Gastroesophageal sphincter (tissue), 4 donors: ENCODE data around the gene CROCC2. TPM values are rescaled to one million over a fixed set of nuclear protein-coding genes. Genes with fewer than 3 reads are reported as not detected.

ENCODE experiments used
- ATAC-seq: fragments of 150-250 bp; one replicate; pipeline ENCODE4 v1.9.1; 2016; ENCODE audit warnings: mild to moderate bottlenecking, moderate library complexity
- H3K27ac ChIP-seq, 4 donors: fragments of 200-600 bp; sonication (generic) in 3 of 4; 1 replicate in 3 of 4; 2 replicates in 1 of 4; pipeline ENCODE4 v1.5.1; 2016 to 2019
- H3K27me3 ChIP-seq: fragments of 200-600 bp; sonication (generic); one replicate; pipeline ENCODE4 v1.5.1; 2019
- H3K36me3 ChIP-seq, 2 donors: fragments of 200-600 bp; sonication (generic); one replicate each; pipeline ENCODE4 v1.5.1; 2019; ENCODE audit warnings: control low read depth in 1 of 2
- H3K4me1 ChIP-seq, 3 donors: fragments of 200-600 bp; sonication (generic); 1 replicate in 2 of 3; 2 replicates in 1 of 3; pipeline ENCODE4 v1.5.1; 2016 to 2019; ENCODE audit warnings: control low read depth in 2 of 3
- H3K4me3 ChIP-seq, 2 donors: fragments of 200-600 bp; sonication (generic); one replicate each; pipeline ENCODE4 v1.5.1; 2019; ENCODE audit warnings: mild to moderate bottlenecking in 1 of 2, moderate library complexity in 1 of 2
- H3K9me3 ChIP-seq, 3 donors: fragments of 200-600 bp; sonication (generic); one replicate each; pipeline ENCODE4 v1.5.1; 2017 to 2019; ENCODE audit warnings: control low read depth in 2 of 3
- EP300 ChIP-seq: sonication (generic); formaldehyde crosslinking; IDR thresholded peaks from one replicate; pipeline ENCODE4 v1.6.1; 2017; ENCODE audit warnings: antibody characterized with exemption, mild to moderate bottlenecking
- POLR2A ChIP-seq, 2 donors: fragments of 450-650 bp; IDR thresholded peaks; one replicate each; pipeline ENCODE4 v1.6.1; 2017; ENCODE audit warnings: antibody characterized with exemption in 2 of 2, mild to moderate bottlenecking in 2 of 2, moderate library complexity in 1 of 2
- POLR2AphosphoS5 ChIP-seq: sonication (generic); formaldehyde crosslinking; IDR thresholded peaks from one replicate; pipeline ENCODE4 v1.6.1; 2017; ENCODE audit warnings: antibody characterized with exemption
- WGBS, 2 donors: methylation state at CpG; one replicate each; pipeline ENCODE4 v1.1.5; 2018; ENCODE audit warnings: low coverage in 1 of 2; 5-methylcytosine and 5-hydroxymethylcytosine counted together
- total RNA-seq, 4 donors: library from RNA; depleted of rRNA; stranded (reverse); fragments of >200 nt; gene quantifications; one replicate each; pipeline ENCODE4 v1.1.0, GENCODE V29; 2016
- TF ChIP-seq, protein P1 (sequence below), 4 experiments: fragments of 200-600 bp in 2 of 4; fragments of 450-650 bp in 2 of 4; sonication (generic) in 1 of 4; IDR thresholded peaks; one replicate each; pipeline ENCODE4 v1.5.1; 2017 to 2019; ENCODE audit warnings: antibody characterized with exemption in 4 of 4, mild to moderate bottlenecking in 2 of 4, moderate library complexity in 2 of 4

Gene CROCC2
- total RNA-seq, 4 donors from 2014 or later, result not detected

GRCh38 chr2:241000831-241001321 lies 94.7 kb downstream of the CROCC2 start:
- H3K9me3 ChIP-seq, result peaks cover 0 to 33% (median 0%) of the 10 kb centered on the region in 3 donors
- H3K4me3 ChIP-seq, result peak overlapping the region in 1 of 2 donors; percentile 4
- H3K27me3 ChIP-seq, result no peaks in the 10 kb centered on the region
- H3K27ac ChIP-seq, result no peak overlapping the region
- peaks cover 0 to 48% (median 10%) of the 10 kb centered on the region in 3 donors for H3K4me1 ChIP-seq
- 90 to 100% methylated on average over 1 to 7 of the region's 9 CpGs for WGBS, 2 donors
- H3K36me3 ChIP-seq, result peaks cover 0 to 27% of the 10 kb centered on the region in 2 donors
- TF ChIP-seq, protein P1, sequence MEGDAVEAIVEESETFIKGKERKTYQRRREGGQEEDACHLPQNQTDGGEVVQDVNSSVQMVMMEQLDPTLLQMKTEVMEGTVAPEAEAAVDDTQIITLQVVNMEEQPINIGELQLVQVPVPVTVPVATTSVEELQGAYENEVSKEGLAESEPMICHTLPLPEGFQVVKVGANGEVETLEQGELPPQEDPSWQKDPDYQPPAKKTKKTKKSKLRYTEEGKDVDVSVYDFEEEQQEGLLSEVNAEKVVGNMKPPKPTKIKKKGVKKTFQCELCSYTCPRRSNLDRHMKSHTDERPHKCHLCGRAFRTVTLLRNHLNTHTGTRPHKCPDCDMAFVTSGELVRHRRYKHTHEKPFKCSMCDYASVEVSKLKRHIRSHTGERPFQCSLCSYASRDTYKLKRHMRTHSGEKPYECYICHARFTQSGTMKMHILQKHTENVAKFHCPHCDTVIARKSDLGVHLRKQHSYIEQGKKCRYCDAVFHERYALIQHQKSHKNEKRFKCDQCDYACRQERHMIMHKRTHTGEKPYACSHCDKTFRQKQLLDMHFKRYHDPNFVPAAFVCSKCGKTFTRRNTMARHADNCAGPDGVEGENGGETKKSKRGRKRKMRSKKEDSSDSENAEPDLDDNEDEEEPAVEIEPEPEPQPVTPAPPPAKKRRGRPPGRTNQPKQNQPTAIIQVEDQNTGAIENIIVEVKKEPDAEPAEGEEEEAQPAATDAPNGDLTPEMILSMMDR (IDR thresholded peaks at IDR 0.05), result no peak
- TF ChIP-seq POLR2A (IDR thresholded peaks at IDR 0.05), result no peak
- TF ChIP-seq POLR2AphosphoS5, result no peak
- no peak for TF ChIP-seq EP300
- no peak for ATAC-seq

DNA sequence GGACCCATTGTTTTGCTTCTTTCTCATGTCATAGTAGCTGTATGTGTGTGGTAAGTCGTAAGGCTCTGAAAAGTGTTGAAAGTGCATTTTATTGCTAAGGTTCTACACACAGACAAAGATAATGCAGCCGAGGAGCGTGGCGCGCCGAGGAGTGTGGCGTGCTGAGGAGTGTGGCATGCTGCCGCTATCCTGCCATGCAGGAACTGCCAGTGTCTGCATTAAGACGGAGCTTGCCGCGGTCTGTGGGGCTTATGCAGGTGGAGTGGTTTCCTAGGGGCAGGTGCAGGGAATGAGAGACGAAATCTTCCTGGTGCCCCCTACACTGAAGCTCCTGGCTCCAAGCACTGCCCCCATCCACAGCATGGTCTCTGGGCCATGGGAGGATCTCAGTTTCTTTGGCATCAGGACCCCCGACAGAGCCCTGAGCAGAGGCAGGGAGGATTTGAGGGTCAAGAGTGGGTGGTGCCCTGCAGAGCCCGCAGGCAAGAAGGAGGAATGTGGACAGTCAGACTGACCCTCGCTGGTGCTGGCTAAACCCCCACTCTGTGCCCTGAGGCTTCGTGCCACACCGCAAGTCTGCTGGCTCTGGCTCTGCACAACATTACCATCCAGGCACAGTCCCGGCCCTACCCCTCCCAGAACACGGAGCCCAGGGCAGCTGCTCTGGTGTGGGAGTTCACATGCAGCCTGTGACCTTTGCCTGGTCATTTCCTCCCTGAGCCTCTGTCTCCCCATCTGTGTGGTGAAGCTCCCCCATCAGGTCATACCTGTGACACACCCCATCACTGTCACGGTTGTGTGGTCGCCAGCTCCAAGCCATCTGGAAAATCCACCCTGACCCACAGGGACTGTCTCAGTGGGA lies 95.5 kb downstream of the CROCC2 start:
- H3K9me3 ChIP-seq, result peaks cover 0 to 34% (median 0%) of the 10 kb centered on the region in 3 donors
- peaks cover 0 to 42% (median 10%) of the 10 kb centered on the region in 3 donors for H3K4me1 ChIP-seq
- peaks cover 0 to 27% of the 10 kb centered on the region in 2 donors for H3K36me3 ChIP-seq
- H3K27ac ChIP-seq, result no peak overlapping the region
- H3K27me3 ChIP-seq, result no peaks in the 10 kb centered on the region
- WGBS, 2 donors, result 96% methylated on average over 14 of the region's 21 CpGs; no CpG with 5 or more reads in 1 of the 2 donors
- no peak for ATAC-seq
- H3K4me3 ChIP-seq, result no peak overlapping the region
- TF ChIP-seq, protein P1 (IDR thresholded peaks at IDR 0.05), result no peak
- TF ChIP-seq EP300 (no peak), POLR2AphosphoS5 (no peak), POLR2A (IDR thresholded peaks at IDR 0.05) (no peak)

- H3K27ac ChIP-seq, result no peak overlapping the region
- H3K4me3 ChIP-seq, result no peak overlapping the region
- ATAC-seq, result no peak
- H3K4me1 ChIP-seq, result peaks cover 0 to 33% (median 7%) of the 10 kb centered on the region in 3 donors
- no peaks in the 10 kb centered on the region for H3K27me3 ChIP-seq
- WGBS, 2 donors, result 60% methylated on average over 3 of the region's 11 CpGs; no CpG with 5 or more reads in 1 of the 2 donors
- TF ChIP-seq, protein P1 (IDR thresholded peaks at IDR 0.05), result no peak
- peaks cover 0 to 34% (median 0%) of the 10 kb centered on the region in 3 donors for H3K9me3 ChIP-seq
- H3K36me3 ChIP-seq, result peaks cover 0 to 27% of the 10 kb centered on the region in 2 donors
Measured at GRCh38 chr2:241002275-241003046, 96.3 kb downstream of the CROCC2 start.

DNA sequence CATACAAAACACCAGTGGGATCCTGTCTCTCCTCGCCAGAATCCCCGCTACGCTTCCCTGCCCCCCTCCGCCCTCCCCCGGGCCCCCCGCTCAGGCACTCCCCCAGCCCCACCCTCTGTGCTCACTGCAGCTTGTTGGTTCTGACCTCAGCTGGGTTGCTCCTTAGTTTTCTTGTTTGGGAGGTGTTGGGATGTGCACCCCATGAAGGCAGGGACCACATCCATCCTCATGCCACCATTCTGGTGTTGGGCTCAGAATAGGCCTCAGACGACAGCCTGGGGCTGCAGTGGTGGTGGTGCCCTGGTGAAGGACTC lies 96.9 kb downstream of the CROCC2 start:
- peaks cover 0 to 34% (median 0%) of the 10 kb centered on the region in 3 donors for H3K9me3 ChIP-seq
- H3K27me3 ChIP-seq, result no peaks in the 10 kb centered on the region
- H3K4me1 ChIP-seq, result peaks cover 0 to 28% (median 4%) of the 10 kb centered on the region in 3 donors
- H3K36me3 ChIP-seq, result peaks cover 0 to 27% of the 10 kb centered on the region in 2 donors
- no peak overlapping the region for H3K27ac ChIP-seq
- ATAC-seq, result no peak
- WGBS, 2 donors, result 100% methylated on average over 2 of the region's 7 CpGs; no CpG with 5 or more reads in 1 of the 2 donors
- no peak for TF ChIP-seq EP300
- TF ChIP-seq POLR2AphosphoS5, result no peak
- TF ChIP-seq, protein P1 (IDR thresholded peaks at IDR 0.05), result no peak
- no peak for TF ChIP-seq POLR2A (IDR thresholded peaks at IDR 0.05)
- no peak overlapping the region for H3K4me3 ChIP-seq
